ENCODE measurements around the gene ZNF189.

The ZNF189 gene

DNA sequence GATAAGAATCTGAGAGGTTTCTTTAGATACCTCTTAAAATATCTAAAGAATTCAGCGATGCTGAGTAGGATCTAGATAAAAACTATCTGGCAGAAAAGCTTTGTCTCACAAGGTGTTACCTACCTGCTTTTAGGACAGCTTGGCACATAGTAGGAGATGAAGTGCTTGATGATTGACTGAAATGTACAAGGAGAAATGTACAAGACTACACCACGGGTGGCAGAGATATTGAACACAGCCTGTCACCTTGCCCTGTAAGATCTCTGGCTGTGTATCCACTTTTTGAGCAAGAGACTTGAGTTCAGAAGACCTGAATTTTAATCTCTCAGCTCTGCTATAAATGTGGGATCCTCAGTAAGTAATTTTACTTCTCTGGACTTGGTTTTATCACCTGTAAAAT, 21.2 kb downstream of the ZNF189 start:
- Histone ChIP-seq H3K4me1 (ENCODE audit: control insufficient read depth, low read length) (no peaks in the 10 kb centered on the region), H3K4me3 (ENCODE audit: low read length) (no peak overlapping the region), H3K9me2 (replicated peaks; ENCODE audit: control insufficient read depth, low read length) (no peaks in the 10 kb centered on the region), H4K20me1 (ENCODE audit: control insufficient read depth, insufficient read depth, low read depth, low read length) (no peaks in the 10 kb centered on the region), H3K9me3 (ENCODE audit: control insufficient read depth, insufficient read depth, low read length) (no peaks in the 10 kb centered on the region), H3K36me3 (ENCODE audit: control insufficient read depth, low read length) (no peaks in the 10 kb centered on the region), H3F3A (ENCODE audit: control insufficient read depth, insufficient read depth) (no peaks in the 10 kb centered on the region), H3K27me3 (ENCODE audit: control insufficient read depth, low read length) (no peaks in the 10 kb centered on the region), H3K79me2 (ENCODE audit: control insufficient read depth, low read length) (no peaks in the 10 kb centered on the region), H3K27ac (ENCODE audit: low read depth, low read length) (no peak overlapping the region), H3K4me2 (ENCODE audit: low read length) (no peak overlapping the region)
- TF ChIP-seq, protein P1, sequence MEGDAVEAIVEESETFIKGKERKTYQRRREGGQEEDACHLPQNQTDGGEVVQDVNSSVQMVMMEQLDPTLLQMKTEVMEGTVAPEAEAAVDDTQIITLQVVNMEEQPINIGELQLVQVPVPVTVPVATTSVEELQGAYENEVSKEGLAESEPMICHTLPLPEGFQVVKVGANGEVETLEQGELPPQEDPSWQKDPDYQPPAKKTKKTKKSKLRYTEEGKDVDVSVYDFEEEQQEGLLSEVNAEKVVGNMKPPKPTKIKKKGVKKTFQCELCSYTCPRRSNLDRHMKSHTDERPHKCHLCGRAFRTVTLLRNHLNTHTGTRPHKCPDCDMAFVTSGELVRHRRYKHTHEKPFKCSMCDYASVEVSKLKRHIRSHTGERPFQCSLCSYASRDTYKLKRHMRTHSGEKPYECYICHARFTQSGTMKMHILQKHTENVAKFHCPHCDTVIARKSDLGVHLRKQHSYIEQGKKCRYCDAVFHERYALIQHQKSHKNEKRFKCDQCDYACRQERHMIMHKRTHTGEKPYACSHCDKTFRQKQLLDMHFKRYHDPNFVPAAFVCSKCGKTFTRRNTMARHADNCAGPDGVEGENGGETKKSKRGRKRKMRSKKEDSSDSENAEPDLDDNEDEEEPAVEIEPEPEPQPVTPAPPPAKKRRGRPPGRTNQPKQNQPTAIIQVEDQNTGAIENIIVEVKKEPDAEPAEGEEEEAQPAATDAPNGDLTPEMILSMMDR (IDR thresholded peaks at IDR 0.05; ENCODE audit: low read depth, low read length, poor library complexity, severe bottlenecking), result no peak
- TF ChIP-seq EZH2phosphoT487 (IDR thresholded peaks at IDR 0.05; ENCODE audit: borderline replicate concordance, low read length), result no peak

DNA sequence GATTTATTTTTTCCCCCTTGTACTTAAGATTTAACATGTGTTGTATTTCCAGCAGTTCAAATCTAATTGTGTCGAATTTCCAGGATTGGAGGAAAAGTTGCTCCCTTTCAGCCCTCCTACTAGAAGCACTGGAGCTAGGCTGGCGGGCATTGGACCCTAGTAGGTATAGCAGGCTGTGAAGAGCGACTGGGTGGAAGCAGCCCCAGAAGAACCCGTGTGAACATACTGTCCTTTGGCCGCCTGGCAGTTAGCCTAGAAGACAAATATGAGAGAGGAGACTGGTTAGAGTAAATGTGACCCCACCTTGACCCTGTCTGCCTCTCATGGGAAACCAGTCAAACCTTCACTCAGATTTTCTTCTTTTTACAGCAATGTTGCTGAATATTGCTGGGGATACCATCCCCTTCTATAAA, 23.0 kb downstream of the ZNF189 start:
- Histone ChIP-seq H3K27me3 (ENCODE audit: control insufficient read depth, low read length) (no peaks in the 10 kb centered on the region), H3K9me3 (ENCODE audit: control insufficient read depth, insufficient read depth, low read length) (no peaks in the 10 kb centered on the region), H3F3A (ENCODE audit: control insufficient read depth, insufficient read depth) (no peaks in the 10 kb centered on the region), H3K36me3 (ENCODE audit: control insufficient read depth, low read length) (no peaks in the 10 kb centered on the region), H3K4me3 (ENCODE audit: low read length) (no peak overlapping the region), H3K27ac (ENCODE audit: low read depth, low read length) (no peak overlapping the region), H3K4me2 (ENCODE audit: low read length) (no peak overlapping the region), H4K20me1 (ENCODE audit: control insufficient read depth, insufficient read depth, low read depth, low read length) (no peaks in the 10 kb centered on the region), H3K9me2 (replicated peaks; ENCODE audit: control insufficient read depth, low read length) (no peaks in the 10 kb centered on the region), H3K79me2 (ENCODE audit: control insufficient read depth, low read length) (no peaks in the 10 kb centered on the region), H3K4me1 (ENCODE audit: control insufficient read depth, low read length) (no peaks in the 10 kb centered on the region)
- TF ChIP-seq EZH2phosphoT487 (IDR thresholded peaks at IDR 0.05; ENCODE audit: borderline replicate concordance, low read length), result no peak
- TF ChIP-seq, protein P1 (IDR thresholded peaks at IDR 0.05; ENCODE audit: low read depth, low read length, poor library complexity, severe bottlenecking), result no peak

DNA sequence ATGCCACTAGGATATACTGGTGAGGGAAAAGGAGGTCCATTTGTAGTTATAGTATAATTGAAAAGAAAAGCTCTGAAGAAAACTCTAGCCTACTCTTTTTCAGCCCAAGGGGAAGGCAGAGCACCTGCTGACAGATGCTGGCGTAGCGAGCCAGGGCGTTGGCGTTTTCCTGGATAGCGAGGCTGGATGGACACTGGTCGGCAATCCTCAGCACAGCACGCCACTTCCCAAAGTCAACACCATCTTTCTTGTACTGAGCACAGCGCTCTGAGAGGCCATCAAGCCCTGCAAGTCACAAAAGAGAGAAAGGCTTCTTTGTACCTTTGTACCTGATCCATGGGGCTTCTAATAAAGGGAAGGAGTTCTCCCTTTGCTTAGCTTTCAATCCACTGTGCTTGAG, 28.7 kb downstream of the ZNF189 start:
- Histone ChIP-seq H3K4me1 (ENCODE audit: control insufficient read depth, low read length) (peaks cover 17% of the 10 kb centered on the region), H3K4me2 (ENCODE audit: low read length) (peak overlapping the region; percentile 57), H3K36me3 (ENCODE audit: control insufficient read depth, low read length) (no peaks in the 10 kb centered on the region), H3K27me3 (ENCODE audit: control insufficient read depth, low read length) (no peaks in the 10 kb centered on the region), H3K79me2 (ENCODE audit: control insufficient read depth, low read length) (no peaks in the 10 kb centered on the region), H3F3A (ENCODE audit: control insufficient read depth, insufficient read depth) (no peaks in the 10 kb centered on the region), H3K4me3 (ENCODE audit: low read length) (peak overlapping the region; percentile 34; the same call in 1 of the 2 replicates), H3K27ac (ENCODE audit: low read depth, low read length) (no peak overlapping the region; the same call in 1 of the 2 replicates), H3K9me3 (ENCODE audit: control insufficient read depth, insufficient read depth, low read length) (peaks cover 2% of the 10 kb centered on the region; the same call in 1 of the 2 replicates), H3K9me2 (replicated peaks; ENCODE audit: control insufficient read depth, low read length) (no peaks in the 10 kb centered on the region; the same call in 1 of the 2 replicates), H4K20me1 (ENCODE audit: control insufficient read depth, insufficient read depth, low read depth, low read length) (no peaks in the 10 kb centered on the region)
- TF ChIP-seq, protein P1 (IDR thresholded peaks at IDR 0.05; ENCODE audit: low read depth, low read length, poor library complexity, severe bottlenecking), result no peak
- TF ChIP-seq EZH2phosphoT487 (IDR thresholded peaks at IDR 0.05; ENCODE audit: borderline replicate concordance, low read length), result no peak

Data from DOHH2 (cell line).